Mesendoderm (in vitro differentiated cells): ENCODE data around the gene GAL3ST2.

ENCODE experiments used
- DNase-seq: peaks from one replicate; pipeline ENCODE4 v3.0.0; 2013
- H2AK5ac ChIP-seq: 2 replicates; pipeline ENCODE4 v1.6.1; 2013; ENCODE audit warnings: low read length, inconsistent platforms
- H2BK120ac ChIP-seq: 2 replicates; pipeline ENCODE4 v1.6.1; 2013; ENCODE audit warnings: low read depth, mild to moderate bottlenecking, low read length, moderate library complexity, mixed read lengths
- H2BK15ac ChIP-seq: replicated peaks from 2 replicates; pipeline ENCODE4 v1.6.1; 2013; ENCODE audit warnings: low read depth, mild to moderate bottlenecking, moderate library complexity
- H2BK5ac ChIP-seq: 2 replicates; pipeline ENCODE4 v1.6.1; 2013; ENCODE audit warnings: low read length, inconsistent platforms
- H3K18ac ChIP-seq: 2 replicates; pipeline ENCODE4 v1.6.1; 2013; ENCODE audit warnings: mild to moderate bottlenecking, low read length, mixed read lengths
- H3K23ac ChIP-seq: one replicate; pipeline ENCODE4 v1.6.1; 2013; ENCODE audit warnings: low read length
- H3K27ac ChIP-seq: 2 replicates; pipeline ENCODE4 v1.5.1; 2013; ENCODE audit warnings: low read depth, mild to moderate bottlenecking, inconsistent platforms, low read length, moderate library complexity
- H3K27me3 ChIP-seq: 2 replicates; pipeline ENCODE4 v1.6.1; 2013; ENCODE audit warnings: low read length, control low read depth, mild to moderate bottlenecking, inconsistent platforms; ENCODE audit not compliant: insufficient read depth, poor library complexity
- H3K36me3 ChIP-seq: 2 replicates; pipeline ENCODE4 v1.6.1; 2013; ENCODE audit warnings: low read length, inconsistent platforms; ENCODE audit not compliant: control insufficient read depth, insufficient read depth
- H3K4ac ChIP-seq: one replicate; pipeline ENCODE4 v1.6.1; 2013; ENCODE audit warnings: low read depth, mild to moderate bottlenecking, low read length, moderate library complexity
- H3K4me1 ChIP-seq: 2 replicates; pipeline ENCODE4 v1.6.1; 2013; ENCODE audit warnings: low read depth, low read length, inconsistent platforms; ENCODE audit not compliant: control insufficient read depth
- H3K4me2 ChIP-seq: 2 replicates; pipeline ENCODE4 v1.6.1; 2013; ENCODE audit warnings: low read length
- H3K4me3 ChIP-seq: 2 replicates; pipeline ENCODE4 v1.5.1; 2013; ENCODE audit warnings: mild to moderate bottlenecking, low read length
- H3K56ac ChIP-seq: one replicate; pipeline ENCODE4 v1.6.1; 2013; ENCODE audit warnings: low read length
- H3K79me1 ChIP-seq: 2 replicates; pipeline ENCODE4 v1.6.1; 2013; ENCODE audit warnings: low read length, inconsistent platforms
- H3K79me2 ChIP-seq: 2 replicates; pipeline ENCODE4 v1.6.1; 2013; ENCODE audit warnings: mild to moderate bottlenecking, low read length; ENCODE audit not compliant: control insufficient read depth, insufficient read depth
- H3K9ac ChIP-seq: 2 replicates; pipeline ENCODE4 v1.6.1; 2013; ENCODE audit warnings: low read length, inconsistent platforms
- H4K5ac ChIP-seq: one replicate; pipeline ENCODE4 v1.6.1; 2013; ENCODE audit warnings: low read length
- H4K8ac ChIP-seq: one replicate; pipeline ENCODE4 v1.6.1; 2013; ENCODE audit warnings: low read depth, mild to moderate bottlenecking, control low read depth, low read length, moderate library complexity
- WGBS: extraction: QIAGEN DNeasy Blood & Tissue Kit; methylation state at CpG from one replicate; pipeline ENCODE4 v1.1.7; 2013; ENCODE audit warnings: low lambda C conversion rate, missing lambda C conversion rate; ENCODE audit not compliant: insufficient coverage; ENCODE audit errors: extremely low coverage; 5-methylcytosine and 5-hydroxymethylcytosine counted together

Gene GAL3ST2

GRCh38 chr2:241843321-241844065 is 66.9 kb downstream of the GAL3ST2 start:
- H3K79me2 ChIP-seq = no peaks in the 10 kb centered on the region
- no peak overlapping the region for H3K4me3 ChIP-seq
- H3K18ac ChIP-seq = peak overlapping the region; percentile 91
- no peak overlapping the region for H4K5ac ChIP-seq
- H2BK5ac ChIP-seq = no peak overlapping the region
- no peak overlapping the region for H2AK5ac ChIP-seq
- no peak overlapping the region for H3K9ac ChIP-seq
- H2BK120ac ChIP-seq = no peak overlapping the region
- no peak overlapping the region for H4K8ac ChIP-seq
- H3K4ac ChIP-seq = peak overlapping the region; percentile 62
- H3K36me3 ChIP-seq = no peaks in the 10 kb centered on the region
- H3K27ac ChIP-seq = no peak overlapping the region
- peaks cover 3% of the 10 kb centered on the region for H3K27me3 ChIP-seq
- H3K56ac ChIP-seq = peak overlapping the region; percentile 10
- H3K79me1 ChIP-seq = no peaks in the 10 kb centered on the region
- H3K4me2 ChIP-seq = no peak overlapping the region
- no CpG with 5 or more reads among the region's 52 CpGs for WGBS
- H3K23ac ChIP-seq = no peak overlapping the region
- no peaks in the 10 kb centered on the region for H3K4me1 ChIP-seq
- H2BK15ac ChIP-seq = no peak overlapping the region
- no peak for DNase-seq

- no peak overlapping the region for H2BK5ac ChIP-seq
- peaks cover 3% of the 10 kb centered on the region for H3K27me3 ChIP-seq
- H3K79me1 ChIP-seq = no peaks in the 10 kb centered on the region
- no peak overlapping the region for H3K23ac ChIP-seq
- peak overlapping the region; percentile 42 for H3K4me2 ChIP-seq
- peak overlapping the region; percentile 71 for H3K56ac ChIP-seq
- no peak overlapping the region for H2BK120ac ChIP-seq
- no peak overlapping the region for H2AK5ac ChIP-seq
- no peak overlapping the region for H4K8ac ChIP-seq
- no peak overlapping the region for H3K4me3 ChIP-seq
- H3K79me2 ChIP-seq = no peaks in the 10 kb centered on the region
- H3K27ac ChIP-seq = no peak overlapping the region
- H3K4ac ChIP-seq = peak overlapping the region; percentile 62
- peak overlapping the region; percentile 91 for H3K18ac ChIP-seq
- H3K9ac ChIP-seq = peak overlapping the region; percentile 63
- H2BK15ac ChIP-seq = no peak overlapping the region
- DNase-seq = peak; percentile 57
- no peaks in the 10 kb centered on the region for H3K4me1 ChIP-seq
- H4K5ac ChIP-seq = no peak overlapping the region
- no CpG with 5 or more reads among the region's 65 CpGs for WGBS
- no peaks in the 10 kb centered on the region for H3K36me3 ChIP-seq
These were observed 67.6 kb downstream of the GAL3ST2 start for GRCh38 chr2:241844066-241844728.

- H3K4me3 ChIP-seq = no peak overlapping the region
- no peaks in the 10 kb centered on the region for H3K4me1 ChIP-seq
- no peak overlapping the region for H3K4ac ChIP-seq
- H3K56ac ChIP-seq = peak overlapping the region; percentile 15
- H3K9ac ChIP-seq = no peak overlapping the region
- H2AK5ac ChIP-seq = no peak overlapping the region
- no peak overlapping the region for H2BK15ac ChIP-seq
- no CpG with 5 or more reads among the region's 37 CpGs for WGBS
- no peaks in the 10 kb centered on the region for H3K79me2 ChIP-seq
- H3K23ac ChIP-seq = no peak overlapping the region
- H3K4me2 ChIP-seq = no peak overlapping the region
- no peak overlapping the region for H3K18ac ChIP-seq
- no peaks in the 10 kb centered on the region for H3K79me1 ChIP-seq
- no peak overlapping the region for H2BK5ac ChIP-seq
- DNase-seq = no peak
- H3K27ac ChIP-seq = no peak overlapping the region
- no peak overlapping the region for H4K5ac ChIP-seq
- H2BK120ac ChIP-seq = no peak overlapping the region
- no peak overlapping the region for H4K8ac ChIP-seq
- peaks cover 3% of the 10 kb centered on the region for H3K27me3 ChIP-seq
- no peaks in the 10 kb centered on the region for H3K36me3 ChIP-seq
These were observed 68.4 kb downstream of the GAL3ST2 start for GRCh38 chr2:241844831-241845578.

GRCh38 chr2:241846406-241846805 is 69.8 kb downstream of the GAL3ST2 start:
- H2BK120ac ChIP-seq = no peak overlapping the region
- H3K23ac ChIP-seq = no peak overlapping the region
- no peak for DNase-seq
- H3K79me2 ChIP-seq = no peaks in the 10 kb centered on the region
- H3K9ac ChIP-seq = no peak overlapping the region
- H3K18ac ChIP-seq = no peak overlapping the region
- H3K4me3 ChIP-seq = no peak overlapping the region
- no peaks in the 10 kb centered on the region for H3K4me1 ChIP-seq
- H3K4me2 ChIP-seq = no peak overlapping the region
- H2BK5ac ChIP-seq = no peak overlapping the region
- H3K56ac ChIP-seq = no peak overlapping the region
- H3K79me1 ChIP-seq = no peaks in the 10 kb centered on the region
- H2AK5ac ChIP-seq = no peak overlapping the region
- no CpG with 5 or more reads among the region's 22 CpGs for WGBS
- no peak overlapping the region for H3K4ac ChIP-seq
- H3K27me3 ChIP-seq = peaks cover 3% of the 10 kb centered on the region
- H3K27ac ChIP-seq = no peak overlapping the region
- H3K36me3 ChIP-seq = no peaks in the 10 kb centered on the region
- H2BK15ac ChIP-seq = no peak overlapping the region
- no peak overlapping the region for H4K5ac ChIP-seq
- no peak overlapping the region for H4K8ac ChIP-seq

- no peak overlapping the region for H3K4me3 ChIP-seq
- no CpG with 5 or more reads among the region's 39 CpGs for WGBS
- peaks cover 3% of the 10 kb centered on the region for H3K27me3 ChIP-seq
- no peak overlapping the region for H3K23ac ChIP-seq
- H3K9ac ChIP-seq = no peak overlapping the region
- no peak overlapping the region for H4K5ac ChIP-seq
- no peaks in the 10 kb centered on the region for H3K4me1 ChIP-seq
- no peak overlapping the region for H4K8ac ChIP-seq
- no peak overlapping the region for H2BK120ac ChIP-seq
- H3K4me2 ChIP-seq = no peak overlapping the region
- no peak overlapping the region for H2BK5ac ChIP-seq
- H2BK15ac ChIP-seq = no peak overlapping the region
- H3K27ac ChIP-seq = no peak overlapping the region
- H3K79me1 ChIP-seq = no peaks in the 10 kb centered on the region
- H3K79me2 ChIP-seq = no peaks in the 10 kb centered on the region
- no peak overlapping the region for H2AK5ac ChIP-seq
- no peak for DNase-seq
- H3K4ac ChIP-seq = no peak overlapping the region
- no peaks in the 10 kb centered on the region for H3K36me3 ChIP-seq
- no peak overlapping the region for H3K56ac ChIP-seq
- no peak overlapping the region for H3K18ac ChIP-seq
These were observed 72.4 kb downstream of the GAL3ST2 start for GRCh38 chr2:241848761-241849615.
